Measurements from ENCODE around the gene PCDHB1. TPM values are rescaled to one million over a fixed set of nuclear protein-coding genes. Genes with fewer than 3 reads are reported as not detected.

The PCDHB1 gene
- total RNA-seq, 2 experiments from 2014 or later: not detected

- no peak for DNase-seq
- no peak overlapping the region for H3K4me3 Mint-ChIP-seq
- no peaks in the 10 kb centered on the region for H3K36me3 Mint-ChIP-seq (ENCODE audit: low read depth)
- no peaks in the 10 kb centered on the region for H3K9me3 Mint-ChIP-seq
- H3K4me1 Mint-ChIP-seq (ENCODE audit: low read depth): no peaks in the 10 kb centered on the region
- CTCF ChIA-PET: no interaction called here
- intact Hi-C loops (cut with micrococcal nuclease): no loop called here
- H3K27me3 Mint-ChIP-seq (ENCODE audit: low read depth): peaks cover 2% of the 10 kb centered on the region
- no peak overlapping the region for H3K27ac Mint-ChIP-seq
These were observed 20.2 kb upstream of the PCDHB1 start for GRCh38 chr5:141031006-141031405.

GRCh38 chr5:141032626-141033025, 18.5 kb upstream of the PCDHB1 start:
- Mint-ChIP-seq H3K27ac (no peak overlapping the region), H3K27me3 (ENCODE audit: low read depth) (peaks cover 3% of the 10 kb centered on the region), H3K36me3 (ENCODE audit: low read depth) (no peaks in the 10 kb centered on the region), H3K4me3 (no peak overlapping the region), H3K9me3 (no peaks in the 10 kb centered on the region), H3K4me1 (ENCODE audit: low read depth) (no peaks in the 10 kb centered on the region)
- CTCF ChIA-PET: no interaction called here
- DNase-seq: no peak
- intact Hi-C loops (cut with micrococcal nuclease): no loop called here

GRCh38 chr5:141039061-141039460, 12.1 kb upstream of the PCDHB1 start:
- intact Hi-C loops (cut with micrococcal nuclease): no loop called here
- CTCF ChIA-PET: interaction anchor here (0.6 kb wide), 1 partner anchor 38 kb away, joined by 3 read pairs; no protein-coding TSS in a partner anchor
- Mint-ChIP-seq H3K4me1 (ENCODE audit: low read depth) (no peaks in the 10 kb centered on the region), H3K4me3 (no peak overlapping the region), H3K36me3 (ENCODE audit: low read depth) (no peaks in the 10 kb centered on the region), H3K27me3 (ENCODE audit: low read depth) (peaks cover 8% of the 10 kb centered on the region), H3K27ac (no peak overlapping the region), H3K9me3 (no peaks in the 10 kb centered on the region)
- DNase-seq: no peak

- H3K27ac Mint-ChIP-seq: no peak overlapping the region
- no peak overlapping the region for H3K4me3 Mint-ChIP-seq
- peaks cover 12% of the 10 kb centered on the region for H3K27me3 Mint-ChIP-seq (ENCODE audit: low read depth)
- intact Hi-C loops (cut with micrococcal nuclease): no loop called here
- CTCF ChIA-PET: interaction anchor here (1.3 kb wide), 1 partner anchor 28 kb away, joined by 4 read pairs; no protein-coding TSS in a partner anchor
- H3K36me3 Mint-ChIP-seq (ENCODE audit: low read depth): no peaks in the 10 kb centered on the region
- no peaks in the 10 kb centered on the region for H3K4me1 Mint-ChIP-seq (ENCODE audit: low read depth)
- no peak for DNase-seq
- no peaks in the 10 kb centered on the region for H3K9me3 Mint-ChIP-seq
These were observed 11.7 kb upstream of the PCDHB1 start for GRCh38 chr5:141039517-141039916.

GRCh38 chr5:141040093-141040770, 10.9 kb upstream of the PCDHB1 start:
- H3K4me3 Mint-ChIP-seq: no peak overlapping the region
- H3K4me1 Mint-ChIP-seq (ENCODE audit: low read depth): no peaks in the 10 kb centered on the region
- no peaks in the 10 kb centered on the region for H3K36me3 Mint-ChIP-seq (ENCODE audit: low read depth)
- peak; percentile 9 for DNase-seq
- H3K9me3 Mint-ChIP-seq: no peaks in the 10 kb centered on the region
- CTCF ChIA-PET: interaction anchor here (1.3 kb wide), 1 partner anchor 27 kb away, joined by 4 read pairs; no protein-coding TSS in a partner anchor
- H3K27me3 Mint-ChIP-seq (ENCODE audit: low read depth): peaks cover 17% of the 10 kb centered on the region
- intact Hi-C loops (cut with micrococcal nuclease): loop anchor here (2.0 to 10.0 kb wide), 5 partner anchors 113 to 895 kb away; partner anchors contain the start of genes PCDHA13, PCDHA5 and PCDHAC1
- no peak overlapping the region for H3K27ac Mint-ChIP-seq

- intact Hi-C loops (cut with micrococcal nuclease): loop anchor here (1.0 to 10.0 kb wide), 7 partner anchors 114 to 896 kb away; partner anchors contain the start of genes HARS1, HARS2, PCDHA13 and PCDHA5
- no peak overlapping the region for H3K4me3 Mint-ChIP-seq
- CTCF ChIA-PET: interaction anchor here (0.7 to 1.3 kb wide), 2 partner anchors 12 to 26 kb away, joined by 3 to 4 read pairs; no protein-coding TSS in a partner anchor
- H3K36me3 Mint-ChIP-seq (ENCODE audit: low read depth): no peaks in the 10 kb centered on the region
- peak; percentile 85 for DNase-seq
- H3K27me3 Mint-ChIP-seq (ENCODE audit: low read depth): peaks cover 21% of the 10 kb centered on the region
- H3K4me1 Mint-ChIP-seq (ENCODE audit: low read depth): no peaks in the 10 kb centered on the region
- H3K9me3 Mint-ChIP-seq: no peaks in the 10 kb centered on the region
- no peak overlapping the region for H3K27ac Mint-ChIP-seq
These were observed 10.3 kb upstream of the PCDHB1 start for GRCh38 chr5:141040771-141041426.

GRCh38 chr5:141041427-141041785, 9.8 kb upstream of the PCDHB1 start:
- no peaks in the 10 kb centered on the region for H3K4me1 Mint-ChIP-seq (ENCODE audit: low read depth)
- peaks cover 22% of the 10 kb centered on the region for H3K27me3 Mint-ChIP-seq (ENCODE audit: low read depth)
- no peak overlapping the region for H3K27ac Mint-ChIP-seq
- no peaks in the 10 kb centered on the region for H3K9me3 Mint-ChIP-seq
- DNase-seq: no peak
- no peaks in the 10 kb centered on the region for H3K36me3 Mint-ChIP-seq (ENCODE audit: low read depth)
- H3K4me3 Mint-ChIP-seq: no peak overlapping the region
- CTCF ChIA-PET: interaction anchor here (0.7 kb wide), 1 partner anchor 11 kb away, joined by 3 read pairs; no protein-coding TSS in a partner anchor
- intact Hi-C loops (cut with micrococcal nuclease): loop anchor here (1.0 to 10.0 kb wide), 7 partner anchors 115 to 897 kb away; partner anchors contain the start of genes HARS1, HARS2, PCDHA13 and PCDHA5

- no peaks in the 10 kb centered on the region for H3K9me3 Mint-ChIP-seq
- CTCF ChIA-PET: interaction anchor here (0.7 kb wide), 1 partner anchor 221 kb away, joined by 3 read pairs; no protein-coding TSS in a partner anchor
- no peak overlapping the region for H3K4me3 Mint-ChIP-seq
- H3K27me3 Mint-ChIP-seq (ENCODE audit: low read depth): peaks cover 25% of the 10 kb centered on the region
- intact Hi-C loops (cut with micrococcal nuclease): loop anchor here (5.0 to 10.0 kb wide), 2 partner anchors 220 to 898 kb away; partner anchors contain the start of gene PCDHA5
- H3K36me3 Mint-ChIP-seq (ENCODE audit: low read depth): no peaks in the 10 kb centered on the region
- H3K27ac Mint-ChIP-seq: no peak overlapping the region
- DNase-seq: no peak
- H3K4me1 Mint-ChIP-seq (ENCODE audit: low read depth): no peaks in the 10 kb centered on the region
These were observed 8.6 kb upstream of the PCDHB1 start for GRCh38 chr5:141042555-141042954.

GRCh38 chr5:141051521-141051866, 320 bp downstream of the PCDHB1 start:
- H3K27me3 Mint-ChIP-seq (ENCODE audit: low read depth): peaks cover 46% of the 10 kb centered on the region
- peaks cover 3% of the 10 kb centered on the region for H3K9me3 Mint-ChIP-seq
- no peaks in the 10 kb centered on the region for H3K36me3 Mint-ChIP-seq (ENCODE audit: low read depth)
- CTCF ChIA-PET: interaction anchor here (1.1 kb wide), 1 partner anchor 230 kb away, joined by 3 read pairs; the partner anchor contains the start of gene PCDHA5
- H3K4me3 Mint-ChIP-seq: peak overlapping the region; percentile 68
- peaks cover 8% of the 10 kb centered on the region for H3K4me1 Mint-ChIP-seq (ENCODE audit: low read depth)
- H3K27ac Mint-ChIP-seq: no peak overlapping the region
- DNase-seq: no peak
- intact Hi-C loops (cut with micrococcal nuclease): no loop called here

- Mint-ChIP-seq H3K4me1 (ENCODE audit: low read depth) (no peaks in the 10 kb centered on the region), H3K27ac (no peak overlapping the region), H3K9me3 (peaks cover 4% of the 10 kb centered on the region), H3K27me3 (ENCODE audit: low read depth) (peaks cover 24% of the 10 kb centered on the region), H3K36me3 (ENCODE audit: low read depth) (peaks cover 6% of the 10 kb centered on the region), H3K4me3 (peak overlapping the region; percentile 32)
- no peak for DNase-seq
- CTCF ChIA-PET: interaction anchor here (0.7 kb wide), 4 partner anchors 32 to 247 kb away, joined by 3 to 5 read pairs (median 3); no protein-coding TSS in a partner anchor
- intact Hi-C loops (cut with micrococcal nuclease): no loop called here
These were observed 26.7 kb downstream of the PCDHB1 start for GRCh38 chr5:141077826-141078225.

- Mint-ChIP-seq H3K27ac (no peak overlapping the region), H3K36me3 (ENCODE audit: low read depth) (peaks cover 3% of the 10 kb centered on the region), H3K9me3 (peaks cover 3% of the 10 kb centered on the region), H3K4me3 (no peak overlapping the region), H3K4me1 (ENCODE audit: low read depth) (peaks cover 6% of the 10 kb centered on the region), H3K27me3 (ENCODE audit: low read depth) (peaks cover 29% of the 10 kb centered on the region)
- DNase-seq: no peak
- CTCF ChIA-PET: no interaction called here
- intact Hi-C loops (cut with micrococcal nuclease): loop anchor here (5.0 to 10.0 kb wide), 3 partner anchors 90 to 443 kb away; partner anchors contain the start of genes PCDHB7 and TAF7
These were observed 31.1 kb downstream of the PCDHB1 start for GRCh38 chr5:141082228-141082627.

GRCh38 chr5:141084487-141084989, 33.4 kb downstream of the PCDHB1 start:
- CTCF ChIA-PET: interaction anchor here (1.0 kb wide), 1 partner anchor 278 kb away, joined by 4 read pairs; no protein-coding TSS in a partner anchor
- Mint-ChIP-seq H3K4me3 (peak overlapping the region; percentile 85), H3K9me3 (peaks cover 4% of the 10 kb centered on the region), H3K4me1 (ENCODE audit: low read depth) (peaks cover 6% of the 10 kb centered on the region), H3K27ac (no peak overlapping the region), H3K36me3 (ENCODE audit: low read depth) (peaks cover 2% of the 10 kb centered on the region), H3K27me3 (ENCODE audit: low read depth) (peaks cover 23% of the 10 kb centered on the region)
- intact Hi-C loops (cut with micrococcal nuclease): loop anchor here (1.0 to 10.0 kb wide), 4 partner anchors 88 to 480 kb away; partner anchors contain the start of genes PCDHB7 and TAF7
- DNase-seq: peak; percentile 77
